GM12865 (cell line): ENCODE measurements around the gene MASTL.

Source experiments
- DNase-seq: peaks from one replicate; pipeline ENCODE4 v3.0.0; 2010; ENCODE audit warnings: low read depth
- H3K4me3 ChIP-seq: 2 replicates; pipeline ENCODE4 v1.5.1; 2011; ENCODE audit warnings: mild to moderate bottlenecking, low read depth, low read length, control low read depth
- TF ChIP-seq, protein P1 (sequence below): IDR thresholded peaks from 2 replicates; pipeline ENCODE4 v1.5.1; 2011; ENCODE audit warnings: low read length, control low read depth, low read depth, inconsistent platforms; ENCODE audit not compliant: insufficient read depth; ENCODE audit errors: missing control alignments

The MASTL gene

DNA sequence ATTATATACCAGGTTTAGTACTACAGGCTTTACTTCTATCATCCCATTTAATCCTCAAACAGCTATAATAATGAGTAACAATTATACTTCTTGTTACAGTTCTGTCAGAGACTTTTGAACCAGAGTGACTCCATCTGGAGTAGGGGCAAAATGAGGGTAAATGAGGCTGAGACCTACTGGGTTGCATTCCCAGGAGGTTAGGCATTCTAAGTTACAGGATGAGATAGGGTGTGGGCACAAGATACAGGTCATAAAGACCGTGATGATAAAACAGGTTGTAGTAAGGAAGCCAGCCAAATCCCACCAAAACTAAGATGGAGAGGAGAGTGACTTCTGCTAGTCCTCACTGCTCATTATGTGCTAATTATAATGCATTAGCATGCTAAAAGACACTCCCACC lies 4.9 kb upstream of the MASTL start:
- DNase-seq = no peak
- H3K4me3 ChIP-seq = no peak overlapping the region
- TF ChIP-seq, protein P1, sequence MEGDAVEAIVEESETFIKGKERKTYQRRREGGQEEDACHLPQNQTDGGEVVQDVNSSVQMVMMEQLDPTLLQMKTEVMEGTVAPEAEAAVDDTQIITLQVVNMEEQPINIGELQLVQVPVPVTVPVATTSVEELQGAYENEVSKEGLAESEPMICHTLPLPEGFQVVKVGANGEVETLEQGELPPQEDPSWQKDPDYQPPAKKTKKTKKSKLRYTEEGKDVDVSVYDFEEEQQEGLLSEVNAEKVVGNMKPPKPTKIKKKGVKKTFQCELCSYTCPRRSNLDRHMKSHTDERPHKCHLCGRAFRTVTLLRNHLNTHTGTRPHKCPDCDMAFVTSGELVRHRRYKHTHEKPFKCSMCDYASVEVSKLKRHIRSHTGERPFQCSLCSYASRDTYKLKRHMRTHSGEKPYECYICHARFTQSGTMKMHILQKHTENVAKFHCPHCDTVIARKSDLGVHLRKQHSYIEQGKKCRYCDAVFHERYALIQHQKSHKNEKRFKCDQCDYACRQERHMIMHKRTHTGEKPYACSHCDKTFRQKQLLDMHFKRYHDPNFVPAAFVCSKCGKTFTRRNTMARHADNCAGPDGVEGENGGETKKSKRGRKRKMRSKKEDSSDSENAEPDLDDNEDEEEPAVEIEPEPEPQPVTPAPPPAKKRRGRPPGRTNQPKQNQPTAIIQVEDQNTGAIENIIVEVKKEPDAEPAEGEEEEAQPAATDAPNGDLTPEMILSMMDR = no peak

DNA sequence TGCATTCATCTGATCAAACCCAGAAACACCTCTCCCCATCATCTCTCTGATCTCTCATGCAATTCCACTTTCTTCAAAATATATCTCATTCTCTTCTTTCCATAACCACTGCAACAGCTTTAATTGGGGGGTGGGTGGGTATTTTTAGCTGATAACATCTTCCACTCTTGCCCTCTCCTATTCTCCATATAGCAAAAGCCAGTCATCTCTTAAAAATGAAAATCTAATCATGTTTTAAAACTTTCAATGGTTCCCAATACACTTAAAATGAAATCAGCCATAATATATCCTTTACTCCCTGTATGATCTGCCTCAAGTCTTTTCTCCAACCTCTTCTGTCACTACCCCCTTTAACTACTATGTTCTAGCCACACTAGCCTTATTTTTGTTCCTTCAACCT lies 2.5 kb upstream of the MASTL start:
- peak overlapping the region; percentile 80 for H3K4me3 ChIP-seq
- DNase-seq = no peak
- TF ChIP-seq, protein P1 = no peak

DNA sequence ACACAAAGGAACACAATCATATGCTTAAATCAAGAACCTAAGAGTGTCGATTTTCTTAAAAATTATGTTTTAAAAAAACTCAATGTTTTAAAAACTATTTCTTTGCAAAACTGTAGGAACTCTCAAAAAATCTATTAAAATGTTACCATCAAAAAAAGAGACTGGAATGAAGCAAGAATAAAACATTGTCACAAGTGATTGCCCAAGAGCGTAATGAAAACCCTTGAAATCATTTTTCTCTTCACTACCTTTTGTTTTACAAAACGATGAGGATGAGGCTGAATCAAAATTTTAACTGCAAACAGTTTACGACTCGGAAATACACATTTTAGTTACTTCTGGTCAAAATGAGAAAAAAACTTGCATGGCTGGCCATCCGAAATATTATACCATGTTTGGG lies 1.8 kb upstream of the MASTL start:
- H3K4me3 ChIP-seq = peak overlapping the region; percentile 80
- TF ChIP-seq, protein P1 = no peak
- no peak for DNase-seq

DNA sequence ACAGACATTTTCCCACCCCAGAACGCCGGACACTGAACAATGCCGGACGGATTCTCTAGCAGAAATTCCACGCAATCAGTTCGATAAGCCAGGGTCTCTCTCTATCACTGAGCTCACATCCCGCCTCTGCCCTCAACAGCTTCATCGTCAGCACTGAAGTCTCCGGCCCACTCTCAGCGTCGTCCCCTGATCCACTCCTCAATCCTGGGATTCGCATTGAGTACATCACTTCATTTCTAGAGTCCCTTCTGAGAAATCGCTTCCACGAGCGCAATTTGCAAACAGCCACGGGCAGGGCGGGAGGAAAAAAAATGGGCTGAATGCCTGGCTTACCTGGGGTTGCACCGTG lies 1.3 kb upstream of the MASTL start:
- TF ChIP-seq, protein P1 = no peak
- peak overlapping the region; percentile 80 for H3K4me3 ChIP-seq
- peak; percentile 33 for DNase-seq

DNA sequence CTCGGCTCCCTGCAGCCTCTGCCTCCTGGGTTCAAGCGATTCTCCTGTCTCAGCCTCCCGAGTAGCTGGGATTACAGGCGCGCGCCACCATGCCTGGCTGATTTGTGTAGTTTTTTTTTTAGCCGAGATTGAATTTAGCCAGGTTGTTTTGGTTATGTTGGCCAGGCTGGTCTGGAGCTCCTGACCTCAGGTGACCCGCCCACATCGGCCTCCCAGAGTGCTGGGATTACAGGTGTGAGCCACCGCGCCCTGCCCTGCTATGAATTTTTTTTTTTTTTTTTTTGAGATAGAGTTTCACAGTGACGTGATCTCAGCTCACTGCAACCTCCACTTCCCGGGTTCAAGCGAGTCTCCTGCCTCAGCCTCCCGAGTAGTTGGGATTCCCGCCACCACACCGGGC lies 1.4 kb downstream of the MASTL start:
- H3K4me3 ChIP-seq = peak overlapping the region; percentile 80
- DNase-seq = peak; percentile 13

DNA sequence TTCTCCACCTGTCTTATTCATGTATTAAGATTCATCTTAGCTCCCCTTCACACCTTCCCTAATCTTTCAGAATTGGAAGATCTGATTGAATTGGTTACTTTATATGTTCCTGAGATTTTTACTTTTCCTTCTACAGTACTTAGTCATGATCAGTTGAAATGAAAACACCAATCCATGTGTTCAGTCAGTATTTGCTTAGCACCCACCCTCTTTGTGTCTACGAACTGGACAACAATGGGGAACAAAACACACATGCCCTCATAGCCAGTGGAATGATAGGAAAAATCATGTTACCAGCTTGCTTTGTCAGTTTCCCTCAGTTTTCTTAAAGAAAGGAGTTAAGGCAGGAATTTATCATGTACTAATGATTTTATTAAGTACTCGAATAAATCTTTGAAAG lies 2.0 kb downstream of the MASTL start:
- H3K4me3 ChIP-seq = peak overlapping the region; percentile 80
- TF ChIP-seq, protein P1 = no peak
- DNase-seq = no peak

DNA sequence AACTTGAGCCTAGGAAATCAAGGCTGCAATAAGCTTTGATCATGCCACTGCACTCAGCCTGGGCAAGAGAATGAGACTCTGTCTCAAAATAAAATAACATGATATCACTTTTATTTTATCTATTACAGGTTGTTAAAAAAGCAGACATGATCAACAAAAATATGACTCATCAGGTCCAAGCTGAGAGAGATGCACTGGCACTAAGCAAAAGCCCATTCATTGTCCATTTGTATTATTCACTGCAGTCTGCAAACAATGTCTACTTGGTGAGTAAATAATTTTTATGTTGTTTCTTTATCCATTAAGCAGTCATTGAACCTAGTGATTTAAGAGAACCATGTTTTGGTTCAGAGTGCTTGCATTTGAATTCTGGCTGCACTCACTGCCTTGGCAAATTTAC lies 3.3 kb downstream of the MASTL start:
- no peak overlapping the region for H3K4me3 ChIP-seq
- no peak for DNase-seq
- TF ChIP-seq, protein P1 = no peak

DNA sequence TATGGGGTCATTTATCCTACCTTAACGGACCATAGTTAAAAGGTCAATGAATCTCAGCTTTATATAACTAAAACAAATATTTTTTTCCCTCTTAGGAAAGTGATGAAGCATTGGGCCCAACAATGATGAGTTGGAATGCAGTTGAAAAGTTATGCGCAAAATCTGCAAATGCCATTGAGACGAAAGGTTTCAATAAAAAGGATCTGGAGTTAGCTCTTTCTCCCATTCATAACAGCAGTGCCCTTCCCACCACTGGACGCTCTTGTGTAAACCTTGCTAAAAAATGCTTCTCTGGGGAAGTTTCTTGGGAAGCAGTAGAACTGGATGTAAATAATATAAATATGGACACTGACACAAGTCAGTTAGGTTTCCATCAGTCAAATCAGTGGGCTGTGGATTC lies 14.7 kb downstream of the MASTL start:
- no peak for DNase-seq
- TF ChIP-seq, protein P1 = no peak
- H3K4me3 ChIP-seq = no peak overlapping the region
